HG03280 (cell line): ENCODE data around the gene ANKRD40.
"Not testable (repeated sequence)": the region's sequence is repeated elsewhere in the genome, so short reads cannot be mapped to it uniquely, and the experiment has no call there.

ENCODE experiments used
- ATAC-seq: cut with Tn5 transposase; IDR thresholded peaks from one replicate; pipeline ENCODE4 v1.9.1; 2021; ENCODE audit warnings: mild to moderate bottlenecking, moderate library complexity; ENCODE audit not compliant: unreplicated experiment

The ANKRD40 gene

DNA sequence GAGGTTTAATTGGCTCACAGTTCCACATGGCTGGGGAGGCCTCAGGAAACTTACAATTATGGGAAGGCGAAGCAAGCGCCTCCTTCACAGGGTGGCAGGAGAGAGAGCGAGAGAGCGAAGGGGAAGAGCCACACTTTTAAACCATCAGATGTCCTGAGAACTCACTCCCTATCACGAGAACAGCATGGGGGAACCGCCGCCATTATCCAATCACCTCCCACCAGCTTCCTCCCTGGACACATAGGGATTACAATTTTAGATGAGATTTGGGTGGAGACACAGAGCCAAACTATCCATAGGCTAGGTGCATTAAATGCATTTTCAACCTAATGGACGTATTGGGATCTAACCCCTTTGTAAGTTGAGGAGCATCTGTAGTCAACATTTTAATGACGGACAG is 4.9 kb upstream of the ANKRD40 start:
- ATAC-seq = no peak

DNA sequence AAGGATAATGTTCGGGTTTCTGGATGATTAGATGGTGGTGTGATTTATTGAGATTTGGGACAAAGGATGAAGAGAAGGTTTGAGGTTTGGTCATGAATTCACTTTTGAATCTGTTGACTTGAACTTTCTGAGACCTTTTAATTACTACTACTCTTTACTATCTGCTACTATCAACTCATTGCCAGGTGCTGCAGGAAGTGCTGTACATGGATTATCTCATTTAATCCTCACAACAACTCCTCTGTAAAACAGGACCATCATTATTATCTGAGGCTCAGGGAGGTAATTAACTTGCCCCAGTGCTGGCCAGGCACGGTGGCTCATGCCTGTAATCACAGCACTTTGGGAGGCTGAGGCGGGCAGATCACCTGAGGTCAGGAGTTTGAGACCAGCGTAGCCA is 2.9 kb upstream of the ANKRD40 start:
- no peak for ATAC-seq

DNA sequence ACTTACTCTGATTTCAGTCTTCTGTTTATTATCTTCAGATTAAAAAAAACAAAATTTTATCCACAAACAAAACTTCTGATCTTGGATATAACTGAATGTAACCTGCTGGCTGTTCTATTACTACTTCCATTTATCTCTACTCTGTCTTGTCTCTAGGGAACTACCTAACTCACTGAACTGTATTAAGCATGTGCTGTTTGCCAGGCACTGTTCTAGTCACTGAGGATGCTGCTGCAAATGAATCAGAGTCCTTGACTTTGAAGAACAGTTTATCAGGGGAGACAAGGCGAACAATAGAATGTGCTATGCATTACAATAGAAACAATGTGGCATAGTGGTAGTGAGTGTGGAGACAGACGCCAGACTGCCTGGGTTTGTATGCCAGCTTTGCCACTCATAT is 2.3 kb upstream of the ANKRD40 start:
- no peak for ATAC-seq

DNA sequence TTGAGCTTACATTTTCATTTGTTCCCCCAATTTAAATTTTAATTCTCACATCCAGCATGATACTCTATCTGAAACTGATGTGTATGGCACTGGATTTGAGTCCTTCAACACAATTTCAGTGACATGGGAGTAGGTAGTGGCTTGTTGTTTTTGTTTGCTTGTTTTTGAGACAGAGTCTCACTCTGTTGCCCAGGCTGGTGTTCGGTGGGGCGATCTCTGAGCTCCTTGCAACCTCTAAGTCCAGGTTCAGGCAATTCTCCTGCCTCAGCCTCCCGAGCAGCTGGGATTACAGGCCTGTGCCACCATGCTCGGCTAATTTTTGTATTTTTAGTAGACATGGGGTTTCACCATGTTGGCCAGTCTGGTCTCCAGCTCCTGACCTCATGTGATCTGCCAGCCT is 1.3 kb upstream of the ANKRD40 start:
- ATAC-seq = not testable (repeated sequence)

DNA sequence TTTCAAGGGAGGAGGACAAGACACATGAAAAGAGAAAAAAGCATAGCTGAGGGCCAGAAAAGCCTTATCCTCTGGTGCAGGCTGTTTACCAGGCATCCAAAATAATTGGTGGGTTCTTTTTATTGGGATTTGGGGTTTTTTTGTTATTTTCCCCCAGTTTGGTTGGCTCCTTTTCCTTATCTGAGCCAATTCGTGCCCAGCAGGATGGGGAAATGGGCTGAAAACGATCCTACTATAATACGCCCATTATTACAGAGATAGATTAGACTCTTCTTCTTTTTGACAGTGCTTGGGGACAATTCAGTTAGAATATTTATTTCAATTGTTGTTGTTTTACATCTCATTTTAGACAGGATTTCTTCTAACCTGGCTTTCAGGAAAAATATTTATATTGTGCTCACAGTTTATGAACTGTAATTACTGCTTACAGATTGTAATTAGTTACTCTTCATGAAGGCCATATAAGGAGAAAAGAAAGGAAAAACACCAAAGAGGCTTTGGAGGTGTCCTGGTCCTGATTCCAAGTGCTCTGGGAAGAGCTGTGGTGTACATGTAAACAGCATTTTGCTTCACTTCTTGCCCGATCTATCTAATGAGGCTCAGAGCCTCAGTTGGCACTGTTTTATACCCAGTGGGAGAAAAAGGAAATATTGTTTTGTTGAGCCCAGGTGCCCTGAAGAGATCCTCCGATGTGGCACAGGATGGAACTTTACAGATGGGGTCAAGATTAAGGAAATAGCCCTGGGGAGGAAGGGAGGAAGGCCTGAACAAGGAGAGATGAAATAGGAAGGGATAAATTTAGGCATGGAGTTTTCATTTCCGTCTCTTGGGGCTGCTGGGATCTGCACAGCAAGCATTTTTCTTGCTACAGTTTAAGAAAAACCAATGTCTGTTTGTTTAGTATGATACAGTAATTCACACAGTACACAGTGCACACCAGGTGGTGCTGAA is 611 bp upstream of the ANKRD40 start:
- ATAC-seq = no peak

DNA sequence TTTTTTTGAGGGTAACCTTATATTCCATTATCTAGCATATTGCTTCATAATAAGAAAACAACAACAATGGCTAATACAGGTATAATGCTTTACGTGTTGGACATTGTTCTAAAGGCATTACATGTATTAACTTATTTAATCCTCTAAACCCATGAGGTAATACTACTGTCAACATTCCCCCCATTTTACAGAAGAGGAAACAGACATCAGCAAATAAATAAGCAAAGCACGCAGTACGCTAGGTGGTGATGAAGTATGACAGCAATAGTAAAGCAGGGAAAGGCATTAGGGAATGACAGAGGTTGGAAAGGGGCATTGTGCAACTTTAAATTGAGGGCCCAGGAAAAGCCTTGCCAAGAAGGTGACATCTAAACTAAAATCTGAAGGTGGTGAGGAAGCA is 4.6 kb downstream of the ANKRD40 start:
- no peak for ATAC-seq

DNA sequence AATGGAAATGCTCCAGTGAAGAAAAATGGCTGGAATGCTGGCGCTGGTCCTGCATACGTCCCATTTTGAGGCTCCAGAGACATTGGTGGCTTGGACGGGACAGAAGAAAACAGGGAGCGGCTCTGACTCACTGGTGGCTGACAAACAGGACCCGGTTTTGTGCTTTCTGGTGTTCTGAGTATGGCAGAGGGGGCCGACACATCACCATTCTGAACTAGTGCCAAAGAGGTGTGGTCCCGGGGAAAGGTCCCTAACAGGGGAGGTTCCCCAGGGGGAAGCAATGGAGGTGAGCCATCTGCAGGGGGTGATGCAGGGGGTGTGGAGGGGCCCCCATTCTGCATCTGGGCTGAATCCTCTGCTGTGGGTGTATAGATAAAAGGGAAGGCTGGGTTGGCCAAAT is 8.3 kb downstream of the ANKRD40 start:
- no peak for ATAC-seq

DNA sequence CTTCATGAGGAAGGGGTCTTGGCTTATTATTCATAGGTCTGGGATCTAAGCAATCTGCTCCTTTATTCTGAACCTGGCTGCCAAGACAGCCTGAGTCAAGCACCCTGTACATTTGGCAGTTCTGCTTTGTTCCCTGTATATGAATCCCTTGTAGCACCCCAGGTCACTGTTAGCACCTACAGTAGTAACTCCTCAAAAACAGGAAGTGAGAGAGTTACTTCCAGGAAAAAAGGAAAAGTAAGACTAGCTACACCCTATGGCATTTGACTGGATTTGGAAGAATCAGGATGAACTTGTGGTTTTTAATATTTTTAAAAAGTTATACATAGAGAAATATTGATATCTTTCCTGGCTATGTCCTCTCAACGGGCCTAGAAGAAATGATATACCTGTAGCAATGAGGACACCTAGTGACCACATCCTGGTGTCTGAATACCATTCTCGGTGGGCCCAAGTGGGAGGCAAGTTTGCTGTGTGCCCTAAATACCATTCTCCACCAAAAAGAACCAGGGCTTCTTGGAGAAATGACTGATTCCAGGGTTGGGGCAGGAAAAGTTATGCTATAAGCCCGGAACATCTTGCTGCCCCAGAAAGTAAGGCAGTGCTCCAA is 9.9 kb downstream of the ANKRD40 start:
- no peak for ATAC-seq

DNA sequence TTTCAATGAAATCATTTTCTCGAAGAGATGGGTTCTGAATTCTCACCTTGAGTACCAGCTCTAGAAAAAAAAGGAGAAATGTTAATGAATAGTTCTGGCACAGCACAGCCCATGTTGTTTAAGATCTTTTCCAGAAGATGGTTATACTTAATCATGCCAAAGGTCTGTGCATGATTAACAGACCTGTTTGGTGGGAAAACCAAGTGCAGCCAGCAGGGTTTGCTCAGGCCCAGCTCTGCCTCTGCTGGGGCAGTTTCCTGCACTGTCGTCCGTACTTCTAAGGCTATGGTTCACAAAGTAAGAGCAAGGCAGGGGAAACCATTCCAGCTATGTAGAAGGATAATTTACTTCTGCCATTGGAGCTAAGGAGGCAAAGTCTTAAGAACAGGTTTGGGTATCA is 10.7 kb downstream of the ANKRD40 start:
- ATAC-seq = no peak

DNA sequence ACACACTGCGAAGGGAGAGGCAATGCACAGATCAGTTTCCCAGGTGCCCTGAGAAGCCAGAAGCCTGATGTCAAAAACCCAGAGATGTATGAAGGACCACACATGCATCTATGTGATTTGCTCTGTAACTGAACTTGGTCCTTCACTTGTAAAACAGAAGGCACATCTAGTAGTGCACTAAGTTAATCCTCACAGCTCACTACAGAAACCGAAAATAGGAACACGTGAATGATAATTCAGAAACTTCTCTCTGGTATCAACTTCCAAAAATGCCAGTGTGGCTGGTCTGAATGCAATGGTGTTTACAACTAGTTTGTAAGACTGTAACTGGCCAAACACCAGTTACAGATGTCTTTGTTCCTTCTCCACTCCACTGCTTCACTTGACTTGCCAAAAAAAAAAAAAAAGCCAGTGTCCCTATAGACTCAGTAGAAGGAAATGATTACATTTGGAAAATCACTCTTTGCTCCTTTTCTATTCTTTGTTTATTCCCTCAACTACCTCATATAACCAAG is 11.3 kb downstream of the ANKRD40 start:
- no peak for ATAC-seq

DNA sequence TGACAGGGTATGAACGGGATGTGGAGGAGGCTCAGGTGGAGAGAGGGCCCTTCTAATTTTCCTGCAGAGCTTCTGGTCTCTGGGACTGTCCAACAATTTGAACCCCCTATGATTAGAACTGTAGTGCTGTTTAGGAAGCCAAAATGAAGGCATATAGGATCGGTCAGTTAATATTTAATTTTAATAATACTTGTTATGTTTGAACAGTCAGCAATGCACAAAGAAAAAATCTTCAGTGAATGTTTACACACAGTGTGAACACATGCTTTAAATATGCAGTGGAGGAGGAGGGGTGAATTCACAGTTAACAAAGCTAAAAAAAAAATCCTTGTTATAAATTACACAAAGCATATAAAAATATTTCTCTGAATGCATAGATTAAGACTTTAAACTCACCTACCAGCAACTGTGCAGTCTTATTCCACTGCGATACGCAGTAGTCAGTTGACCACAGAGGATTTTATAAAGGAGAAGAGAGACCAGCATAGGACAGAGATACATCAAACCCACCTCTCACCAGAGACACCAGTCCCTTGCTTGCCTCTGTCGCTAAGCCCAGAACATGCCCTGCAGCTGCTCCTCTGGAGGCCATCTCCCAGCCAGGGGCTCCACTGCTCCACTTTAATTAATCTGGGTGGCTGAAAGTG is 14.6 kb downstream of the ANKRD40 start:
- ATAC-seq = no peak

DNA sequence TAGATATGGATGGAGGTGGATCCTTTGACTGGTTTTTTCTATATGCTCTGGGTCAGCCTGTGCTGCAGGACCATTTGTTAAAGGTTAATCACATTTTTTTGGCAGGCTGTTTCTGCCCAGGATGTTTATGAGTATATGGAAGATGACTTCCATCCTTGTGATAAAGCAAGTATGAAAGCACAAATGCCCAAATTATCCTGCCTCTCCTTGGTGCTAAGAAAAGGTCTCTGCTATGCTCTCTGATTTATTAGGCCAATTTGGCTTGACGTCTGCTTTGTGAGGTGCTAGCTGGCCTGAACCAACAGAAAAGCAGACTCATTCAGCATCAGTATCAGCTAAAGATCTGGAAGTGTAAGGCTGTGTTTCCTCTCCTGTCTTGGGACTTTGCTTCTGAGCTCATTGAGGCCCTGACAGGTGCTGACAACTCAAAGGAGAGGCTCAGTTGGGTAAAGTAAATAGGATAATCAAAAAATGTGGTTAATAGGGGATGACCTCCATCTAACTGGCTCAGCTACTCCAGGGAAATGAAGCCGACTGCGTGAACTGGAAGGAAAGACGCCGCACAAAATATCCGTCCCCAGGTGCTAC is 15.2 kb downstream of the ANKRD40 start:
- ATAC-seq = no peak

DNA sequence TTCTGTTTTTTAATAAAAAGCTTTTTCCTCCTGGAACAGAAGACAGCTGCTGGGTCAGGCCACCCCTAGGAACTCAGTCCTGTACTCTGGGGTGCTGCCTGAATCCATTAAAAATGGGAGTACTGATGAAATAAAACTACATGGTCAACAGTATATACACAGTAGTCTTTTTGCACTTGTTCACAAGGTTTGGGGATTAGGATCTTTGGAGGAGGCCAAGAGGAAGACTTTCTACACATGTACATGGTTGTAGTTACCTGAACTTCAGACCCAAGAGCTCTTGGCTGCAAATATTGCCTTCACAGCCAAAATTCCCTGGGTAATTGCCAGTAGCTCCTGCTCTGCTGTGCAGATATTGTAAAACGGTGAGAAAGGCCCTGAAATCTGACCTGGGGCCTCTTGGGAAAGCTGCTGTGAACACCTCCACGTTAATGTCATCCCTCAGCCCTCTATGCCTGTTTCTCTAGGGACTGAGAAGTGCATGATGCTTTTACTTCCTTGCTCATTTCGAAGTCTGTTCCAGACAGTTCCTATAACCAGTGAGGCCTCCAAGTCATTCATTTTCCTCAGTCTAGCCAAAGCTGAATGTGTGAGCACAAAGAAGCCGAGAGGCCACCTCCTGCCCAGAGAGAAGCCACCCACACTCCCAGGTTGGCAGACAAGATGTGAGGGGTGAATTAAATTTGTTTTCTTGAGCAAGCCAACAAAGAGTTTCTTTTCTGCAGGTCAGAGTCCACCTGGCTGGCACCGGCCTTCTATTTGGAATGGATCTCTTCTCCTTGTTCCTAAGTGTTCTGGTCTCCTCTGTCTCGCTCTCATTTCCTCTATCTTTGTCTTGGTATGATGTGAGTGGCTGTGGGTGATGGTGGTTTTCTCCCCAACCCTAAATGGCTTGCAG is 15.9 kb downstream of the ANKRD40 start:
- ATAC-seq = no peak

DNA sequence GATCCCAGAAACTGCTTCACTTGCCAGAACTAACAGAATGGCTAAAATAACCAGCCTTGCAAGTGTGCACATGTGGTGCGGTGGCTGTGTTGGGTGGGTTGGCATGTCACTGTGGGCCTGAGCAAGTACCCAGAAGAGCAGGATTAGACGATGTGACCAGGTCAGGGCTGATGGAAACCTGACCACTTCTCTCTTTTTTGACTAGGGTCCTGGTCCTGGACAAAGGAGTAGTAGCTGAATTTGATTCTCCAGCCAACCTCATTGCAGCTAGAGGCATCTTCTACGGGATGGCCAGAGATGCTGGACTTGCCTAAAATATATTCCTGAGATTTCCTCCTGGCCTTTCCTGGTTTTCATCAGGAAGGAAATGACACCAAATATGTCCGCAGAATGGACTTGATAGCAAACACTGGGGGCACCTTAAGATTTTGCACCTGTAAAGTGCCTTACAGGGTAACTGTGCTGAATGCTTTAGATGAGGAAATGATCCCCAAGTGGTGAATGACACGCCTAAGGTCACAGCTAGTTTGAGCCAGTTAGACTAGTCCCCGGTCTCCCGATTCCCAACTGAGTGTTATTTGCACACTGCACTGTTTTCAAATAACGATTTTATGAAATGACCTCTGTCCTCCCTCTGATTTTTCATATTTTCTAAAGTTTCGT is 16.7 kb downstream of the ANKRD40 start:
- no peak for ATAC-seq

DNA sequence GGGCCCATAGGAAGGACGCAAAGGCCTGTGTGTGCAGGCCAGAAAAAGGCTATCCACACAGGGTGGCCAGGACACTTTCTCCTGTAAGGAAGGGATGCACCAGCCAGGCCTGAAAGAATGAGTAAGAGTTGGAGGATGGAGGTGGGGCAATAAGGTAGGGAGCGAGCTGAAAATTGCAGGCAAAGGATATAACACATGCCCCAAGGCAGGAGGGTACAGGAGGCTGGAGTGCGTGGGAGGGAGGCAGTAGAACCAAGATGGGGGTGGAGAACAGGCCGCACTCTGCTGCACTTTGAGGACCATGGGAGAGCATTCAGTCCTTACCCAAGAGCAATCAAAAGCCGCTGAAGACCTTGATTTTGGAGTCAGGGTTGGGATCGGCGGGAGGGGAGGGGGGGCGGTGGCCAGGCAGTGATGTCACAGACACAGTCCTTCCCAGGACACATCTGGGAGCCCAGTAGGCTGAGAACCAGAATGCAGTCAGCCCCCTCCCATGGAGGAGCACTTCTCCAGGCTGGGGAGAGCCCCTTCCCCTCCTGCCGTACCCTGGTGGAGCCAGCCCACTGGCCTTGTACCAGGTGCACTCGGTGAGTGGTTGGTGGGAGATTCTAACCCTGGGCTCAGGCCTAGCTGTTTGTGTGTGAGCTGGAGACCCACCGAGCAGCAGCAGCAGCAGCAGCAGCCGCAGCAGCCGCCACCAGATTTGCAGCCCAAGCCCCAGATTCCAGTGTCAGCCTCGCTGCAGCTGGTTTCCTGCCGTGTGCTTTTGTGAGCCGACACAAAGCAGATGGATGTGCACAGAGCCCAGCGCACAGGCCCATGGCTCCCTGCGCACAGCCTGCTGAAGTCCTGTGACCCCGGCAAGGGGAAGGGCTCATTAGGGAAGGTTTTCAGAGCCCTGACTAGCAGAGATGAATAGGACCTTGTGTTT is 17.5 kb downstream of the ANKRD40 start:
- no peak for ATAC-seq

DNA sequence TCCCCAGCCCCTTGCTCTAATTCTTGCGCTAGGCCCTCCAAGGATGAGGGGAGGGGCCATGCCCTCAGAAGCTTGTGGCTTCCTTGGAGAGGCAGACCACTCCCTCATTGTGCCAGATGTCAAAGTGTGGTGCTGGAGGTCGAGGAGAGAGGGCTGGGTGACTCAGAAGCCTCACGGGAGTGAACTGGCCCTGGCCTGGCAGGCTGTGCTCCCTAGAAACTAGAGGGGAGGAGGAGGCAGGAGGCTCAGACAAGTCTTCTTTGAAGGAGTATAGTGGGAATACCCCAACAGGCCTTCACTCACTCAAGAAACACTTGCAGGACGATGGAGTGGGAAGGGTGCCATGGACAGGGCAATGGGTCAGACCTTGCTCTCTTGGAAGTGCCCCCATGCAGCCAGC is 18.5 kb downstream of the ANKRD40 start:
- ATAC-seq = no peak

DNA sequence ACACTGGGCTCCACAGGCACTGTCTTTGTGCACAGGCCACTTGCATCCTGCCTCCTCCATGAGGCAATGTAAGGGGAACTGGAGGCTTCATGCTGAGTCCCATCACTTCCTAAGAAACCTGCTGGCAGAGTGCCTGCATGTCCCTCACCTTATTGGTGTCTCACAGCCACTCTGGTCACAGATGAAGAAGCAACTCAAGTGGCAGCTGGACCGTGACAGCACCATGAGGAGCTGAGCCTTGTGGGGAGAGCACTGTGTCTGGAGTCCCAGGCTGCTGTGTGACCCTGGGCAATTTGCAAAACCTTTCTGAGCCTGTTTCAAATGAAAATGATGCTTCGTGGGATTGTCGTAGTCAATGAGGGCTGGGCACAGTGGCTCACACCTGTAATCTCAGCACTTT is 19.5 kb downstream of the ANKRD40 start:
- no peak for ATAC-seq

DNA sequence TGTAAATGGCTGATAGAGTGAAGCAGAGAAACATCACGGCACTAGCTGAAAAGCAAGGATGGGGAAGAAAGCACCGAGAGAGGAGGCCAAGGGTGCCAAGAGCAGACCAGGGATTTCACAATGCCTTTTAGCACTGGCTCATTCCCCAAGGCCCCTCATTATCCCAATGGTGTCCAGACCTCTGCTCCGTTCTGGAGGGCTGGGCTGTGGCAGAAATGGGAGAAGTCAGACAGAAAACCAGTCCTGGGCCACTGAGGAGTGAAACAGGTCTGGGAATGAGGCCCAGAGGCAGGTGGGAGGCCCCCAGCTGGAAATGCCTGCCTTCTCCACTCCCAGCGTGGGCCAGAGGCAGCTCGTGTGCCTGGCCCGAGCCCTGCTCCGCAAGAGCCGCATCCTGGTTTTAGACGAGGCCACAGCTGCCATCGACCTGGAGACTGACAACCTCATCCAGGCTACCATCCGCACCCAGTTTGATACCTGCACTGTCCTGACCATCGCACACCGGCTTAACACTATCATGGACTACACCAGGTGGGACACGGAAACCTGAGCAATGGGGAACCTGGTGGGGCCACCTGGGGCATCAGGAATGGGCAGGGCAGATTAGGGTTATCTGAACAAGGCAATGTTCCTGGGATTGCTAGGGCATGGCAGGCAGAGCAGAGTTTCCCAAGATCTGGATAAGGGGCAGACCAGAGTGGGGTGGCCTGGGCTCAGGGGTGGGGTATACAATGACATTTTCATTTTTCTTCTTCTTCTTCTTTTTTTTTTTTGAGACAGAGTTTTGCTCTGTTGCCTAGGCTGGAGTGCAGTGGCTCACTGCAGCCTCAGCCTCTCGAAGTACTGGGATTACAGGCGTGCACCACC is 20.3 kb downstream of the ANKRD40 start:
- no peak for ATAC-seq
